ENCODE data around the gene ME3. TPM values are rescaled to one million over a fixed set of nuclear protein-coding genes. Genes with fewer than 3 reads are reported as not detected.
"Not testable (repeated sequence)": the region's sequence is repeated elsewhere in the genome, so short reads cannot be mapped to it uniquely, and the experiment has no call there.

The ME3 gene
- total RNA-seq, 1 donor from 2014 or later: 19.9 TPM

GRCh38 chr11:86670181-86670580 is 2.2 kb downstream of the ME3 start:
- no peak for DNase-seq (ENCODE audit: low spot score)
- intact Hi-C loops (cut with DNase I): loop anchor here (5.0 kb wide), 2 partner anchors 48 to 132 kb away; partner anchors contain the start of gene PRSS23

GRCh38 chr11:86669424-86669823 is 3.0 kb downstream of the ME3 start:
- intact Hi-C loops (cut with DNase I): no loop called here
- no peak for DNase-seq (ENCODE audit: low spot score)

GRCh38 chr11:86668929-86669328 is 3.5 kb downstream of the ME3 start:
- no peak for DNase-seq (ENCODE audit: low spot score)
- intact Hi-C loops (cut with DNase I): no loop called here

- no peak for DNase-seq (ENCODE audit: low spot score)
- intact Hi-C loops (cut with DNase I): no loop called here
Observed at GRCh38 chr11:86666193-86666592, 6.2 kb downstream of the ME3 start.

GRCh38 chr11:86664930-86665329 is 7.5 kb downstream of the ME3 start:
- no peak for DNase-seq (ENCODE audit: low spot score)
- intact Hi-C loops (cut with DNase I): no loop called here

- intact Hi-C loops (cut with DNase I): no loop called here
- no peak for DNase-seq (ENCODE audit: low spot score)
Observed at GRCh38 chr11:86663761-86664160, 8.7 kb downstream of the ME3 start.

GRCh38 chr11:86663291-86663690 is 9.1 kb downstream of the ME3 start:
- no peak for DNase-seq (ENCODE audit: low spot score)
- intact Hi-C loops (cut with DNase I): no loop called here

- intact Hi-C loops (cut with DNase I): no loop called here
- DNase-seq (ENCODE audit: low spot score): no peak
Observed at GRCh38 chr11:86660736-86661135, 11.7 kb downstream of the ME3 start.

GRCh38 chr11:86660088-86660487 is 12.3 kb downstream of the ME3 start:
- DNase-seq (ENCODE audit: low spot score): no peak

GRCh38 chr11:86658534-86658933 is 13.9 kb downstream of the ME3 start:
- intact Hi-C loops (cut with DNase I): no loop called here
- no peak for DNase-seq (ENCODE audit: low spot score)

More at GRCh38 chr11:86660088-86660487, 12.3 kb downstream of the ME3 start:
- intact Hi-C loops (cut with DNase I): no loop called here

GRCh38 chr11:86645212-86645611 is 27.2 kb downstream of the ME3 start:
- intact Hi-C loops (cut with DNase I); DNase-seq (ENCODE audit: low spot score): not testable (repeated sequence)

- intact Hi-C loops (cut with DNase I): no loop called here
- no peak for DNase-seq (ENCODE audit: low spot score)
Observed at GRCh38 chr11:86644291-86644690, 28.1 kb downstream of the ME3 start.

- intact Hi-C loops (cut with DNase I): no loop called here
- no peak for DNase-seq (ENCODE audit: low spot score)
Observed at GRCh38 chr11:86641537-86642261, 30.7 kb downstream of the ME3 start.

- intact Hi-C loops (cut with DNase I): no loop called here
- no peak for DNase-seq (ENCODE audit: low spot score)
Observed at GRCh38 chr11:86639137-86639536, 33.3 kb downstream of the ME3 start.

GRCh38 chr11:86638673-86639072 is 33.7 kb downstream of the ME3 start:
- intact Hi-C loops (cut with DNase I): no loop called here

GRCh38 chr11:86637988-86638387 is 34.4 kb downstream of the ME3 start:
- intact Hi-C loops (cut with DNase I): no loop called here
- no peak for DNase-seq (ENCODE audit: low spot score)

More at GRCh38 chr11:86638673-86639072, 33.7 kb downstream of the ME3 start:
- no peak for DNase-seq (ENCODE audit: low spot score)

GRCh38 chr11:86636275-86636674 is 36.1 kb downstream of the ME3 start:
- intact Hi-C loops (cut with DNase I): no loop called here
- no peak for DNase-seq (ENCODE audit: low spot score)

- intact Hi-C loops (cut with DNase I): loop anchor here (5.0 kb wide), 2 partner anchors 110 to 170 kb away; partner anchors contain the start of gene PRSS23
- no peak for DNase-seq (ENCODE audit: low spot score)
Observed at GRCh38 chr11:86632499-86633269, 39.7 kb downstream of the ME3 start.

GRCh38 chr11:86630229-86630981 is 42.0 kb downstream of the ME3 start:
- DNase-seq (ENCODE audit: low spot score): no peak
- intact Hi-C loops (cut with DNase I): loop anchor here (5.0 kb wide), 2 partner anchors 112 to 172 kb away; partner anchors contain the start of gene PRSS23

- DNase-seq (ENCODE audit: low spot score): no peak
- intact Hi-C loops (cut with DNase I): no loop called here
Observed at GRCh38 chr11:86629045-86629706, 43.2 kb downstream of the ME3 start.
